Rectal smooth muscle tissue (tissue), 1 donor: Measurements from ENCODE around the gene RYR2.
"Not testable (repeated sequence)": the region's sequence is repeated elsewhere in the genome, so short reads cannot be mapped to it uniquely, and the experiment has no call there.

Experiments used
- H3K27ac ChIP-seq: one replicate; pipeline ENCODE4 v1.7.0; 2013; ENCODE audit warnings: low read depth, low read length, inconsistent platforms
- H3K27me3 ChIP-seq: one replicate; pipeline ENCODE4 v1.7.0; 2013; ENCODE audit warnings: low read length; ENCODE audit not compliant: control insufficient read depth, insufficient read depth
- H3K36me3 ChIP-seq: one replicate; pipeline ENCODE4 v1.7.0; 2013; ENCODE audit warnings: low read length; ENCODE audit not compliant: control insufficient read depth, insufficient read depth
- H3K4me1 ChIP-seq: one replicate; pipeline ENCODE4 v1.7.0; 2013; ENCODE audit warnings: low read length; ENCODE audit not compliant: control insufficient read depth, insufficient read depth
- H3K4me3 ChIP-seq: one replicate; pipeline ENCODE4 v1.7.0; 2013; ENCODE audit warnings: low read length
- H3K9ac ChIP-seq: one replicate; pipeline ENCODE4 v1.7.0; 2013; ENCODE audit warnings: low read length

Gene RYR2

DNA sequence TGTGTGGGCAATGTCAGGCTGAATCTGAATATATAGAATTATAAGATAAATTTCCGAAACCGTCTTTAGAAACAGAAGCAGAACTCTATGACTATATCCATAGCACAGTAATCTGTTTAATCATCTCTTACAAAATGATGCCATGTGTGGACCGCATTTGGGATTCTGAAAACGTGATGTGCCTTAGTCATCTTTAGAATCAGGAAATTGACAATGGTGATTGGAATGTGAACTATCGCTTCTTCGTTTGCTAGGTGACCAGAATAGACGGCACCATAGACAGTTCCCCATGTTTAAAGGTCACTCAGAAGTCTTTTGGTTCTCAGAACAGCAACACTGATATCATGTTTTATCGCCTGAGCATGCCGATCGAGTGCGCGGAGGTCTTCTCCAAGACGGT, 548.4 kb downstream of the RYR2 start:
- H3K27ac ChIP-seq: no peak overlapping the region
- H3K9ac ChIP-seq: no peak overlapping the region
- no peaks in the 10 kb centered on the region for H3K27me3 ChIP-seq
- no peaks in the 10 kb centered on the region for H3K36me3 ChIP-seq
- H3K4me1 ChIP-seq: no peaks in the 10 kb centered on the region
- H3K4me3 ChIP-seq: no peak overlapping the region

DNA sequence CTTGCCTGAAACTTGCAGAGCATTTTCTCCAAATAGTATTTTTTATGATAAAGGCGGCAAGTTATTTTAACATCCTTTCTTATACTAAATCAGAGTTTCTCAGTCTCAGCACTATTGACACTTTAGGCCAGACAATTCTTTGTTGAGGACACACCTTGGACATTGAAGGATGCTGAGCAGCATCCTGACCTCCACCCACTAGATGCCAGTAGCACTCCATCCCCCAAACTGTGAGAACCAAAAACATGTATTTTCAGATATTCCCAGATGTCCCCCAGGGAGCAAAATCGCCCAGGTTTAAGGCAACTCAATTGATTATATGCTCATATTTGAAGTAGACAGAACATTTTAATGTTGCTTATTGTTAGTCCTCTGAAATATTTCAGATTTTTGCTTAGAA, 549.4 kb downstream of the RYR2 start:
- no peaks in the 10 kb centered on the region for H3K36me3 ChIP-seq

DNA sequence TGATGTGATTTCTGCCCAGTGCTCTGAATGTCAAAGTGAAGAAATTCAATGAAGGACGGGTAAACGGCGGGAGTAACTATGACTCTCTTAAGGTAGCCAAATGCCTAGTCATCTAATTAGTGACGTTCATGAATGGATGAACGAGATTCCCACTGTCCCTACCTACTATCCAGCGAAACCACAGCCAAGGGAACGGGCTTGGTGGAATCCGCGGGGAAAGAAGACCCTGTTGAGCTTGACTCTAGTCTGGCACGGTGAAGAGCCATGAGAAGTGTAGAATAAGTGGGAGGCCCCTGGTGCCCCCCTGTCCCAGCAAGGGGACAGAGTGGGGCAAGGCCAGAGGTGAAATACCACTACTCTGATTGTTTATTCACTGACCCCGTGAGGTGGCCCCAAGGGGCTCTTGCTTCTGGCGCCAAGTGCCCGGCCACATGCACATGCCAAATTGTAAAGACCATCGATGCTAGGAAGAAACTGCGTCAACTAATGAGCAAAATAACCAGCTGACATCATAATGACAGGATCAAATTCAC, 561.1 kb downstream of the RYR2 start:
- not testable (repeated sequence) for H3K27ac ChIP-seq, H3K27me3 ChIP-seq, H3K4me1 ChIP-seq, H3K9ac ChIP-seq, H3K4me3 ChIP-seq, H3K36me3 ChIP-seq

More for the DNA sequence above, 549.4 kb downstream of the RYR2 start:
- Histone ChIP-seq H3K4me3 (no peak overlapping the region), H3K4me1 (no peaks in the 10 kb centered on the region), H3K27me3 (no peaks in the 10 kb centered on the region), H3K9ac (no peak overlapping the region), H3K27ac (no peak overlapping the region)

DNA sequence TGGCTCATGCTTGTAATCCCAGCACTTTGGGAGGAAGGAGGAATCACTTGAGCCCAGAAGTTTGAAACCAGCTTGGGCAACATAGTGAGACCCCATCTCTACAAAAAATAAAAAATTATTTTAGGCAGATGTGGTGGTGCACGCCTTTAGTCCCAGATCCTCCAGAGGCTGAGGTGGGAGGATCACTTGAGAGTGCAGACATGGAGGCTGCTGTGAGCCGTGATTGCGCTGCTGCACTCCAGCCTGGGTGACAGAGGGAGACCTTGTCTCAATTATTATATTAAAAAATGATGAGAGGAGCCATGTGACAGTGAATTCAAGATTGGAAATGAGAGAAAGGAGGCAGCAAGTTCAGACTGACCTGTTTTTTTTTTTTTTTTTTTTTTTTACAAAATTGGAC, 566.4 kb downstream of the RYR2 start:
- no peak overlapping the region for H3K4me3 ChIP-seq
- H3K4me1 ChIP-seq: no peaks in the 10 kb centered on the region
- H3K27me3 ChIP-seq: no peaks in the 10 kb centered on the region
- H3K9ac ChIP-seq: no peak overlapping the region
- no peaks in the 10 kb centered on the region for H3K36me3 ChIP-seq
- H3K27ac ChIP-seq: no peak overlapping the region

DNA sequence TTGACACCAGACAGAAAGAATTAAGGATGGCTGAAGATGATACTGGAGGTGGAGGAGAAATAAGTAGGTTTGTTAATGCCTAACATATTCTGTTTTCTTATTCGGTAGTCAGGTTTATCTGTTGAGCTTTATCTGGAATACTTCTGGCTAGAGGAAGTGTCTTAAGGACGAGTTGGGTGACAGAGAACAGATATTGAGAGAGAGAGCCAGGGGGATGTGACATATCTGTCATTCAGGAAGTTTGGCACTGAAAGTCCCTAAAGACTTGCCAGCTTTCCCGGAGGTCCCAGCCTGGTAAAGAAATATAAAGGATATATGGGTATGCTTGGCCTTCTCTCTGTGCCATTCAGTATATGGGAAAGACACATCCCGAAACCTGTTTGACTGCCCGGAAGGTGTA, 568.2 kb downstream of the RYR2 start:
- H3K9ac ChIP-seq: no peak overlapping the region
- no peak overlapping the region for H3K27ac ChIP-seq
- H3K36me3 ChIP-seq: no peaks in the 10 kb centered on the region
- H3K4me1 ChIP-seq: no peaks in the 10 kb centered on the region
- no peak overlapping the region for H3K4me3 ChIP-seq
- H3K27me3 ChIP-seq: no peaks in the 10 kb centered on the region

DNA sequence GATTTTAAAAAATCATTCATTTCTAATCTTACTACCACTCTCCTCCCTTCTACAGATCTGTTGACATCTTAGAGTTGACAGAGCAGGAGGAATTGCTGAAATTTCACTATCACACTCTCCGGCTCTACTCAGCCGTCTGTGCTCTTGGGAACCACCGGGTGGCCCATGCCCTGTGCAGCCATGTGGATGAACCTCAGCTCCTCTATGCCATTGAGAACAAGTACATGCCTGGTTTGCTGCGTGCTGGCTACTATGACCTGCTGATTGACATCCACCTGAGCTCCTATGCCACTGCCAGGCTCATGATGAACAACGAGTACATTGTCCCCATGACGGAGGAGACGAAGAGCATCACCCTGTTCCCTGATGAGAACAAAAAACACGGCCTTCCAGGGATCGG, 572.0 kb downstream of the RYR2 start:
- Histone ChIP-seq H3K9ac (no peak overlapping the region), H3K4me3 (no peak overlapping the region), H3K27ac (no peak overlapping the region), H3K27me3 (no peaks in the 10 kb centered on the region), H3K4me1 (no peaks in the 10 kb centered on the region), H3K36me3 (no peaks in the 10 kb centered on the region)

DNA sequence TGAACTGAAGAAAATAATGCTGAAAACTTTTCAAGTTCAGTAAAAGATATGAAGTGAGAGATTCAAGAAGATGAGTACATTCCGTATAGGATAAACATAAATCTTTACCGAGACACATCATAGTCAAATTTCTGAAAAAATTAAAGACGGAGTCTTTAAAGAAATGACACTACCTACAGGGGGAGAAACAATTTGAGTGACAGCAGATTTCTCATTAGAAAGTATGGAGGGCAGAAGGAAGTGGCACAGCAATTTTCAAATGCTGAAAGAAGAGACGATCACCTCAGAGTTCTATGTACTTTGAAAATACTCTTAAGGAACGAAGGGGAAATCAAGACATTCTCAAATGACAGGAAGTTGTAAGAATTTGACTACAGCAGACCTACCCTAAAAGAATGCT, 577.6 kb downstream of the RYR2 start:
- Histone ChIP-seq H3K27me3 (no peaks in the 10 kb centered on the region), H3K4me3 (no peak overlapping the region), H3K4me1 (no peaks in the 10 kb centered on the region), H3K9ac (no peak overlapping the region), H3K36me3 (no peaks in the 10 kb centered on the region), H3K27ac (no peak overlapping the region)

DNA sequence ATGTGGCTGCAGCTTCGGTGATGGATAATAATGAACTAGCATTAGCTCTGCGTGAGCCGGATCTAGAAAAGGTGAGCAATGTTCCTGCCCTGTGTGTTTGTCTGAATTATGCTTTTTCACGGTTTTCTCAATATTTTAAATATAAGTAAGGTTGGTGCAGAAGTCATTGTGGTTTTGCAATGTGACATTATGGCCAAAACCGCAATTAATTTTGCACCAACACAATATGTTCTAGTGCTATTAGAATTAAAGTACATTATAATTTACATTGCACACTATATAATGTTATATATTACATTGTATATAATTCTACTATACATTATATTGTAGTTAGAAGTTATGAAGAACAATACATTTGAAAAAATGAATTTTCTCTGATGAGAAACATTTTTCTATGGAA, 592.9 kb downstream of the RYR2 start:
- Histone ChIP-seq H3K27me3 (no peaks in the 10 kb centered on the region), H3K4me1 (no peaks in the 10 kb centered on the region), H3K4me3 (no peak overlapping the region), H3K9ac (no peak overlapping the region), H3K27ac (no peak overlapping the region), H3K36me3 (no peaks in the 10 kb centered on the region)

DNA sequence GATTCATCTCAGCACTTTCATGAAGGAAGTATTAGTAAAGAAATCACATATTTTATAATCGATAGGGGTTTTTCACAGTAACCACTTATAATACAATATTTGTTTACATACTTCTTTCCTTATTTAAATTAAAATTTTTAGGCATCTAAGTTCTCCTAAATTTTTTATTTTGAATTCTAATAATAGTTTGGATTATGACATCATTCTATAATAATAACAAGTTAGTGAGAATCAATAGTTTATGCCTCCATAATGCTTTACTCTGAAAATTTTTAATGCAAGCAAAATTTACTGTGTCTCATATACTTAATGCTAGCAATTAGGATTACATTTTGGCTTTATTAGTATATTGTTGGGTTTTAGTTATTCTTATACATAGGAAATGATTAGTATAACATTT, 596.6 kb downstream of the RYR2 start:
- Histone ChIP-seq H3K27me3 (no peaks in the 10 kb centered on the region), H3K36me3 (no peaks in the 10 kb centered on the region), H3K9ac (no peak overlapping the region)

DNA sequence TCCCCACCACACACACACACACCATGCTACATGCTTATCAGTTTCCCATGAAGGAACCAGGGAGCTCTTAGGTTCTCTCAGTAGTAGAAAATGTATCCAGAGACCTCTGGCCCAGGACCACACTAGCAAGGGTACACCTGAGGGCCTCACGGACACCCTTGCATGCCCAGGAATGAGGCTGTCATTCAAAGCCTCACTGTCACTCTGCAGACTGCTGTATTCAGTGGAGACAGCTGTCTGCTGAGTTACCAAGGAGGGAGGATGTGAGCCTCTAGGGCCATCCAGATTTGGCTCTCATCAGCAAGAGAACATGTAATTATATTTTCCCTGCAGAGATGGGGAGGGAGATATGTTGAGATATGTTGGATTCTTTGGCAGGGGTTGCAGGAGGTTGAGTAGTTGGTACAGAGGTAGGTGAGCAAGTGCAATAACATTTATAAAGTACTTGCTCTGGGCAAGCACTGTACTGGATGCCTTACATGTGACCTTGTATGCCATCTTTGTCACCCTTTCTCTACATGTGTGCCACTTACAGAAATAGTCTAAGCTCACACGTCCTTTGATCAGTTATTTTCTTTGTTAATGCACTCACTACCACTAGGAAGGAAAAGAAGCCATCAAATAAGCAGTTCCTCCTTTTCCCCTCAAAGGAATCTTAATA, 598.2 kb downstream of the RYR2 start:
- H3K9ac ChIP-seq: no peak overlapping the region
- H3K36me3 ChIP-seq: no peaks in the 10 kb centered on the region
- H3K27ac ChIP-seq: no peak overlapping the region
- no peaks in the 10 kb centered on the region for H3K4me1 ChIP-seq
- no peak overlapping the region for H3K4me3 ChIP-seq
- no peaks in the 10 kb centered on the region for H3K27me3 ChIP-seq

More for the DNA sequence above, 596.6 kb downstream of the RYR2 start:
- H3K4me1 ChIP-seq: no peaks in the 10 kb centered on the region
- no peak overlapping the region for H3K27ac ChIP-seq
- no peak overlapping the region for H3K4me3 ChIP-seq

DNA sequence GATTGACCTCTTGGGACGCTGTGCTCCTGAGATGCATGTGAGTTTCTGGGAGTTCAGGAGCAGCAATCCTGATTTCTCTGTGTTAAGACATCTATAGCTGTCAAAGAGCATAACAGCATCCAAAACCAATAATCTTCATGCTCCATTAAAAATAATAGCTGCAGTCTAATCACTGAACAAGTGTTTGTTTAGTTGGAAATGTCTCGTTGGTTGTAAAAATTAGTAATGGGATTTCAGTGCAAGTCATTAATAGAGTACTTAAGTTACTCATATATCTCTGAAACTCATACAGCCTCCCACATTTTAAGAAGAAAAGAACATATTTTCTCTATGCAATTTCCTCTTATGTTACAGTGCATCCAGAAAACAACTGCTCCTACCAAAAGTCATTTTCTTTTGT, 599.0 kb downstream of the RYR2 start:
- no peak overlapping the region for H3K9ac ChIP-seq
- no peak overlapping the region for H3K27ac ChIP-seq
- H3K36me3 ChIP-seq: no peaks in the 10 kb centered on the region
- no peaks in the 10 kb centered on the region for H3K4me1 ChIP-seq
- H3K27me3 ChIP-seq: no peaks in the 10 kb centered on the region
- no peak overlapping the region for H3K4me3 ChIP-seq

DNA sequence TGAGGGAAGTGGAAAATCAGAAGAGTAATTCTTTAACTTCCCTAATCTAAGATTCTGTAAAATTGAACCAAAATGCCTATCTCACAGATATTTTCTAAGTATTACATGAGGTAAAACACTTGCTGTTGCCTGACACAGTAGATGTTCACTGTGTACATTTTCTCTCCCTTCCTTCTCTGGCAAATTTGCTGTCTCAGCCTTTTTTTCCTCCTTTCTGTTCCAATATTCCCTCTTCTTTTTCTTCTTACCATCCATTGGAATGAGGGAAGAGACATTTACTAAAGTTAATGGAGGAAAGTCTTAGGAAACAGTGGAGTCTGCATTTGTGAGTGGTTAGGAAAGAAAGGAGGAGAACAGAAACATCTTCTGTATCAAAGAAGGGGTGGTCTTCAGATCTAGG, 608.8 kb downstream of the RYR2 start:
- Histone ChIP-seq H3K36me3 (no peaks in the 10 kb centered on the region), H3K4me3 (no peak overlapping the region), H3K4me1 (no peaks in the 10 kb centered on the region), H3K27ac (no peak overlapping the region), H3K9ac (no peak overlapping the region), H3K27me3 (no peaks in the 10 kb centered on the region)

DNA sequence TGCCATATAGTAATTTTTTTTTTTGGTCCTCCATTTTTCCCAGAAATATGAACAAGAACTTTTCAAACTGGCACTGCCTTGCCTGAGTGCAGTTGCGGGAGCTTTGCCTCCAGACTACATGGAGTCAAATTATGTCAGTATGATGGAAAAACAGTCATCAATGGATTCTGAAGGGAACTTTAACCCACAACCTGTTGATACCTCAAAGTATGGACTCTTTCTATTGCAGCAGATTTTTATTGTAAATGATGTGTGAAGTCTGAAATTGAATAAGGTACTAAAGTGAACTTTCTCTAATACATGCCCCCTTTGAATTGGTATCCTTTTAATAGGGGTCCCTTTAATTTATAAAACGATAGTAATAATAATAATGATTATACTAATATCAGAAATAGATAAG, 613.8 kb downstream of the RYR2 start:
- no peak overlapping the region for H3K27ac ChIP-seq
- no peaks in the 10 kb centered on the region for H3K36me3 ChIP-seq
- no peak overlapping the region for H3K4me3 ChIP-seq
- H3K27me3 ChIP-seq: no peaks in the 10 kb centered on the region
- no peaks in the 10 kb centered on the region for H3K4me1 ChIP-seq
- no peak overlapping the region for H3K9ac ChIP-seq
